Measurements from ENCODE around the gene ASB10. TPM values are rescaled to one million over a fixed set of nuclear protein-coding genes. Genes with fewer than 3 reads are reported as not detected.
A peak's percentile ranks its signal among the peaks of the same experiment; 100 is the strongest.

The ASB10 gene
- total and polyA plus RNA-seq, 2 of the 13 experiments (the other 11 are each of a cell fraction or from before 2014, with no cell fraction given), result not detected

DNA sequence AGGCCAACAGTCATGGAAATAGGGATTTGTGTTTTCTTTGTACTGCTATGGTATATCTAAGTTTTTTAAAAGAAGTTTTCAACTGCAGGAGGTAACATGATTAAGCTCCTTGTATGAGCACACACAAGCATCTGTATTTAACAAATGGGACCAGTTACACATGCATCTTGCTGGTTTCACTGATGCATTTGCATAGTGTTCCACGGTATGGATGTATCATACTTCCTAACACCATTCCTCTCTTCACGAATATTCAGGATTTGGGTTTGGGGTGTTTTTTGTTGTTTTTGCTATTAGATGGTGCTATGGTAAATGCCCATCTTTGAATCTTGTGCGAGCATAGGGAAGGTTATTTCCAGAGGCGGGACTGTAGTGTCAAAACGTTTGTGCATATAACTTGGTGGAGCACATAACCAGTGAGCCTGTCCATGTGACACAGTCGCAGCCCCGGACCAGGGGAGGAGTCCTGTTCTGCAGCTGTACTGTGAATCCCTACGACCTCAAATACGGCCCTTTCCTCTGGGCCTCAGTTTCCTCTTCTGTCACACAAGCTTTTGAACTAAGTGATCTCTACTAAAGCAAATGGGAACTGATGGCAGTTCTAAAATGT lies 21.3 kb upstream of the ASB10 start:
- in situ Hi-C loops (cut with HindIII; ENCODE audit: extremely low pct_ligation_motif_present, low pct_unique_long_range_greater_than_20kb), result no loop called here
- no peak for FAIRE-seq

GRCh38 chr7:151207804-151208203 lies 20.8 kb upstream of the ASB10 start:
- Histone ChIP-seq H3K9ac (ENCODE audit: insufficient read depth, low read depth, low read length) (no peak overlapping the region), H3K27me3 (ENCODE audit: control insufficient read depth in 1 of 2, insufficient read depth in 2 of 2, low read length in 2 of 2) (peaks cover 4 to 54% of the 10 kb centered on the region in 2 experiments; a peak in 4 of 5 replicates), H3K4me1 (ENCODE audit: insufficient read depth, low read length) (no peaks in the 10 kb centered on the region), H4K20me1 (ENCODE audit: insufficient read depth, low read length) (0 out of 2 replicates have a peak, but pooled peaks cover 3% of the 10 kb centered on the region), H3K36me3 (replicated peaks in 1 of 2; ENCODE audit: control insufficient read depth in 1 of 2, insufficient read depth in 2 of 2, low read length in 2 of 2) (0 out of 5 replicates have a peak, but pooled peaks cover 0 to under 1% of the 10 kb centered on the region in 2 experiments), H3K9me3 (ENCODE audit: low read length) (no peaks in the 10 kb centered on the region), H3K4me3 (replicated peaks in 1 of 3; ENCODE audit: insufficient read depth in 1 of 3, low read depth in 2 of 3, low read length in 3 of 3) (no peak overlapping the region), H3K79me2 (ENCODE audit: insufficient read depth, low read length) (no peaks in the 10 kb centered on the region), H3K27ac (ENCODE audit: extremely low read length, insufficient read depth, low read length) (no peak overlapping the region), H2AFZ (ENCODE audit: low read length) (no peak overlapping the region), H3K4me2 (ENCODE audit: low read depth, low read length) (no peak overlapping the region)
- no peak for FAIRE-seq
- BruUV-seq (replicated peaks), result no TSS peak
- TF ChIP-seq FOXA3 (CRISPR knock-in tag; IDR thresholded peaks at IDR 0.05) (no peak), TEAD2 (CRISPR knock-in tag; IDR thresholded peaks at IDR 0.05) (no peak), DPF2 (CRISPR knock-in tag; IDR thresholded peaks at IDR 0.05; ENCODE audit: borderline replicate concordance, low read depth) (no peak), TGIF2 (CRISPR knock-in tag; IDR thresholded peaks at IDR 0.05) (no peak), ZNF160 (CRISPR knock-in tag; IDR thresholded peaks at IDR 0.05) (no peak), MXI1 (IDR thresholded peaks at IDR 0.05; ENCODE audit: borderline replicate concordance, low read depth, low read length) (no peak), SPEN (CRISPR knock-in tag; IDR thresholded peaks at IDR 0.05; ENCODE audit: low read depth) (no peak), IKZF4 (CRISPR knock-in tag; IDR thresholded peaks at IDR 0.05; ENCODE audit: borderline replicate concordance, low read depth, not compliant biosample characterization) (no peak)
- no CpG with 5 or more reads among the region's 12 CpGs for WGBS (ENCODE audit: low lambda C conversion rate)
- POLR2A ChIA-PET, result no interaction called here
- in situ Hi-C loops (cut with HindIII; ENCODE audit: extremely low pct_ligation_motif_present, low pct_unique_long_range_greater_than_20kb), result no loop called here
- no peak for DNase-seq (ENCODE audit: low spot score)
- ATAC-seq, result no peak
- CTCF ChIA-PET (ENCODE audit: low intra/inter-chr PET ratio, low total read pairs), result no interaction called here
- intact Hi-C loops (cut with micrococcal nuclease; ENCODE audit: unreplicated experiment), result no loop called here

More for the DNA sequence above, 21.3 kb upstream of the ASB10 start:
- CTCF ChIA-PET (ENCODE audit: low intra/inter-chr PET ratio, low total read pairs), result no interaction called here
- Histone ChIP-seq H3K4me3 (replicated peaks in 1 of 3; ENCODE audit: insufficient read depth in 1 of 3, low read depth in 2 of 3, low read length in 3 of 3) (no peak overlapping the region), H3K9me3 (ENCODE audit: low read length) (no peaks in the 10 kb centered on the region), H3K27ac (ENCODE audit: extremely low read length, insufficient read depth, low read length) (no peak overlapping the region), H2AFZ (ENCODE audit: low read length) (no peak overlapping the region), H3K36me3 (replicated peaks in 1 of 2; ENCODE audit: control insufficient read depth in 1 of 2, insufficient read depth in 2 of 2, low read length in 2 of 2) (0 out of 5 replicates have a peak, but pooled peaks cover 0 to 3% of the 10 kb centered on the region in 2 experiments), H3K4me1 (ENCODE audit: insufficient read depth, low read length) (no peaks in the 10 kb centered on the region), H4K20me1 (ENCODE audit: insufficient read depth, low read length) (0 out of 2 replicates have a peak, but pooled peaks cover 3% of the 10 kb centered on the region), H3K4me2 (ENCODE audit: low read depth, low read length) (no peak overlapping the region), H3K27me3 (ENCODE audit: control insufficient read depth in 1 of 2, insufficient read depth in 2 of 2, low read length in 2 of 2) (peaks cover 4 to 48% of the 10 kb centered on the region in 2 experiments; a peak in 4 of 5 replicates), H3K79me2 (ENCODE audit: insufficient read depth, low read length) (no peaks in the 10 kb centered on the region), H3K9ac (ENCODE audit: insufficient read depth, low read depth, low read length) (no peak overlapping the region)
- no TSS peak for BruUV-seq (replicated peaks)
- WGBS (ENCODE audit: low lambda C conversion rate), result 1% methylated on average over 7 of the region's 9 CpGs
- intact Hi-C loops (cut with micrococcal nuclease; ENCODE audit: unreplicated experiment), result no loop called here
- no peak for TF ChIP-seq ZNF841 (CRISPR knock-in tag; IDR thresholded peaks at IDR 0.05; ENCODE audit: borderline replicate concordance)
- no peak for TF ChIP-seq ZNF30 (CRISPR knock-in tag; IDR thresholded peaks at IDR 0.05)
- no peak for TF ChIP-seq RFX3 (CRISPR knock-in tag; IDR thresholded peaks at IDR 0.05)
- TF ChIP-seq ZFP82 (CRISPR knock-in tag; IDR thresholded peaks at IDR 0.05; ENCODE audit: borderline replicate concordance), result no peak
- TF ChIP-seq ZNF619 (CRISPR knock-in tag; IDR thresholded peaks at IDR 0.05), result no peak
- TF ChIP-seq MTA3 (CRISPR knock-in tag; IDR thresholded peaks at IDR 0.05), result no peak
- TF ChIP-seq ZKSCAN1 (IDR thresholded peaks at IDR 0.05; ENCODE audit: low read length), result no peak
- no peak for TF ChIP-seq KDM5A (IDR thresholded peaks at IDR 0.05; ENCODE audit: borderline replicate concordance, low read length)
- TF ChIP-seq ZNF547 (CRISPR knock-in tag; IDR thresholded peaks at IDR 0.05), result no peak
- TF ChIP-seq, protein P1, sequence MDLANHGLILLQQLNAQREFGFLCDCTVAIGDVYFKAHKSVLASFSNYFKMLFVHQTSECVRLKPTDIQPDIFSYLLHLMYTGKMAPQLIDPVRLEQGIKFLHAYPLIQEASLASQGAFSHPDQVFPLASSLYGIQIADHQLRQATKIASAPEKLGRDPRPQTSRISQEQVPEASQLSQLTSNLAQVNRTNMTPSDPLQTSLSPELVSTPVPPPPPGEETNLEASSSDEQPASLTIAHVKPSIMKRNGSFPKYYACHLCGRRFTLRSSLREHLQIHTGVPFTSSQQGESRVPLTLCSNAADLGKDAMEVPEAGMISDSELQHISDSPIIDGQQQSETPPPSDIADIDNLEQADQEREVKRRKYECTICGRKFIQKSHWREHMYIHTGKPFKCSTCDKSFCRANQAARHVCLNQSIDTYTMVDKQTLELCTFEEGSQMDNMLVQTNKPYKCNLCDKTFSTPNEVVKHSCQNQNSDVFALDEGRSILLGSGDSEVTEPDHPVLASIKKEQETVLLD (CRISPR knock-in tag; IDR thresholded peaks at IDR 0.05; ENCODE audit: low read depth), result no peak
- TF ChIP-seq JDP2 (CRISPR knock-in tag; IDR thresholded peaks at IDR 0.05; ENCODE audit: borderline replicate concordance), result no peak
- ATAC-seq, result peak; percentile 22; the same call in 1 of the 3 replicates
- POLR2A ChIA-PET, result no interaction called here
- DNase-seq (ENCODE audit: low spot score), result no peak
